ENCODE results near the gene RASGRF1. TPM values are rescaled to one million over a fixed set of nuclear protein-coding genes. Genes with fewer than 3 reads are reported as not detected.

The RASGRF1 gene
- total RNA-seq, 1 donor from 2014 or later, result 0.07 TPM

DNA sequence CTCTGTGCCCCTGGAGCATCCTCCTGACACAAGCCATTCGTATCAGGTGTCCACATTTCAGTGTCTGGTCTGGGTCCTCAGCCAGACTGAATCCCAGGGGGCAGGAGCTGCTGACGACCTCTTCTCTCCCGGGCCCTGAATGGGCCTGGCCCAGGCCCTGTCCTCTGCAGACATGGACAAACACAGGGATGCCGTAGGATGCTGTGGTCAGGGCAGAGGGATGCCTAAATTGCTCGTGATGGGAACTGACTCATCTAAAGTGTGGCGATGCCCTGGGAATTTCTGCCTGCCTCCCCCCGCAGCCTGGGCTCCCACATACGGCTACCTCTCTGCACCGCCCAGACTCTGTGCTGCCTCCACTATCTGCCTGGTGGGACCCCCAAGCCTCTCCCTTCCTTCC, 87.3 kb downstream of the RASGRF1 start:
- no peaks in the 10 kb centered on the region for H3K36me3 Mint-ChIP-seq
- TF ChIP-seq, protein P1, sequence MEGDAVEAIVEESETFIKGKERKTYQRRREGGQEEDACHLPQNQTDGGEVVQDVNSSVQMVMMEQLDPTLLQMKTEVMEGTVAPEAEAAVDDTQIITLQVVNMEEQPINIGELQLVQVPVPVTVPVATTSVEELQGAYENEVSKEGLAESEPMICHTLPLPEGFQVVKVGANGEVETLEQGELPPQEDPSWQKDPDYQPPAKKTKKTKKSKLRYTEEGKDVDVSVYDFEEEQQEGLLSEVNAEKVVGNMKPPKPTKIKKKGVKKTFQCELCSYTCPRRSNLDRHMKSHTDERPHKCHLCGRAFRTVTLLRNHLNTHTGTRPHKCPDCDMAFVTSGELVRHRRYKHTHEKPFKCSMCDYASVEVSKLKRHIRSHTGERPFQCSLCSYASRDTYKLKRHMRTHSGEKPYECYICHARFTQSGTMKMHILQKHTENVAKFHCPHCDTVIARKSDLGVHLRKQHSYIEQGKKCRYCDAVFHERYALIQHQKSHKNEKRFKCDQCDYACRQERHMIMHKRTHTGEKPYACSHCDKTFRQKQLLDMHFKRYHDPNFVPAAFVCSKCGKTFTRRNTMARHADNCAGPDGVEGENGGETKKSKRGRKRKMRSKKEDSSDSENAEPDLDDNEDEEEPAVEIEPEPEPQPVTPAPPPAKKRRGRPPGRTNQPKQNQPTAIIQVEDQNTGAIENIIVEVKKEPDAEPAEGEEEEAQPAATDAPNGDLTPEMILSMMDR (IDR thresholded peaks at IDR 0.05; ENCODE audit: unreplicated experiment), result no peak
- no peaks in the 10 kb centered on the region for H3K27me3 Mint-ChIP-seq (ENCODE audit: low read depth)
- no peak for DNase-seq (ENCODE audit: low spot score in 2 of 2, unreplicated experiment in 2 of 2)
- H3K27ac Mint-ChIP-seq, result no peak overlapping the region
- no peaks in the 10 kb centered on the region for H3K9me3 Mint-ChIP-seq
- no peak overlapping the region for H3K4me3 Mint-ChIP-seq
- peaks cover 4% of the 10 kb centered on the region for H3K4me1 Mint-ChIP-seq

DNA sequence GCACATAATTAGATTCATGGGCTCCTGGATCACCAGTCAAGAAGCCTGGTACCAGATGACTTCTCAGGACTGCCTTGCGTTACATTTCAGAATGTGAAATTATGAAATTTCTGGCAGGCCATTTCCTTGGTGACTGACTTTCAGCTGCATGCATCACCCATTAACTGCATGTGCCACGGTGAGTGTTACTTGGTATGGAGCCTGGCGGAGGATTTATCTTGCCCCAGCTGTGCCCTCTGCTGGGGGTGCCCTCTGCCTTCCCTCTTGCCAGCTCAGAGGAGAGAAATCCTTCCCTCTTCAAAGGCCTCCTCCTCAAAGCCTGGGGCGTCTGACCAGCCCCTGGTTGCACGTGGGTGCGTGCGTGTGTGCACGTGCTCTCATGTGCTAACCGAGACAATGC, 88.0 kb downstream of the RASGRF1 start:
- no peaks in the 10 kb centered on the region for H3K36me3 Mint-ChIP-seq
- TF ChIP-seq, protein P1 (IDR thresholded peaks at IDR 0.05; ENCODE audit: unreplicated experiment), result no peak
- H3K27ac Mint-ChIP-seq, result no peak overlapping the region
- H3K27me3 Mint-ChIP-seq (ENCODE audit: low read depth), result no peaks in the 10 kb centered on the region
- H3K9me3 Mint-ChIP-seq, result no peaks in the 10 kb centered on the region
- DNase-seq (ENCODE audit: low spot score in 2 of 2, unreplicated experiment in 2 of 2), result no peak
- H3K4me1 Mint-ChIP-seq, result peaks cover 4% of the 10 kb centered on the region
- H3K4me3 Mint-ChIP-seq, result no peak overlapping the region

DNA sequence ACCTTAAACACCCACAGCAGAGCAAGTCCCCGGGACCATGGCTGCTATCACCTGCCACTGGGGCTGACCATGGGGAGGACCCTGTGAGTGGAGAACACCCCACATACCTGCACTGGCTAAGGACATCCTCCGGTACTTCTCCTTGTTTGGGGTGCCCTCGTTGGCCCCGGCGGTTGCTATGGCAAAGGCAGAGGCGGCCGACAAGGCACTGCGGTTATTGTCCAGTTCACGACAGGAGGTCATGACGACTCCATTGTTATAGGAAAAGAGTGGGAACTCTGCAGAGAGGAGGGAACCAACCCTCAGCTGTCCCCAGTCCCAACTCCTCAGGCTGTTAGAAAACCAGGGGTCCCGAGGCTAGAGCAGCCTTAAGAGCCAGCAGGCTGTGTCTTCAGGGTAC, 90.9 kb downstream of the RASGRF1 start:
- Mint-ChIP-seq H3K4me1 (peaks cover 6% of the 10 kb centered on the region), H3K27me3 (ENCODE audit: low read depth) (no peaks in the 10 kb centered on the region), H3K27ac (no peak overlapping the region), H3K36me3 (no peaks in the 10 kb centered on the region), H3K4me3 (no peak overlapping the region), H3K9me3 (no peaks in the 10 kb centered on the region)
- TF ChIP-seq, protein P1 (IDR thresholded peaks at IDR 0.05; ENCODE audit: unreplicated experiment), result no peak
- no peak for DNase-seq (ENCODE audit: low spot score in 2 of 2, unreplicated experiment in 2 of 2)

DNA sequence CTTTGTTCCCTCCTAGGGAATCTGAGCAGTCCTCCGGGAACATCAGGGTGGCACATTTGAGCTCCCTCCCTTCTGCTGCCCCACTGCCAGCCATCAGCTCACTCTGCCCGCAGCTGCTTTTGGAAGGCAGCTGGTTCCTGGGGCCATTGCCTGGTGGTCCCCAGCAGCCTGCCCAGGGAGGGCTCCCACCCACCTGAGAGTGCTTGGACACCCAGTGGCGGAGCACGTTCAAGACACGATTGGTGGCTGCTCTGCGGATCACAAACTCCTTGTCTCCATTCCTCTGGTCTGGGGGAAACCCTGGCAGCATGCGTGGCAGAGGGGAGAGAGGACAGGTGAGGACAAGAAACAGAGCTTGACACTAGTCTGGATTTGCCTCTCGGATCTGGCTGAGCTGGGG, 92.1 kb downstream of the RASGRF1 start:
- H3K4me1 Mint-ChIP-seq, result peaks cover 4% of the 10 kb centered on the region
- DNase-seq (ENCODE audit: low spot score in 2 of 2, unreplicated experiment in 2 of 2), result no peak
- no peak overlapping the region for H3K27ac Mint-ChIP-seq
- no peaks in the 10 kb centered on the region for H3K36me3 Mint-ChIP-seq
- H3K27me3 Mint-ChIP-seq (ENCODE audit: low read depth), result no peaks in the 10 kb centered on the region
- no peaks in the 10 kb centered on the region for H3K9me3 Mint-ChIP-seq
- H3K4me3 Mint-ChIP-seq, result no peak overlapping the region
- TF ChIP-seq, protein P1 (IDR thresholded peaks at IDR 0.05; ENCODE audit: unreplicated experiment), result no peak

DNA sequence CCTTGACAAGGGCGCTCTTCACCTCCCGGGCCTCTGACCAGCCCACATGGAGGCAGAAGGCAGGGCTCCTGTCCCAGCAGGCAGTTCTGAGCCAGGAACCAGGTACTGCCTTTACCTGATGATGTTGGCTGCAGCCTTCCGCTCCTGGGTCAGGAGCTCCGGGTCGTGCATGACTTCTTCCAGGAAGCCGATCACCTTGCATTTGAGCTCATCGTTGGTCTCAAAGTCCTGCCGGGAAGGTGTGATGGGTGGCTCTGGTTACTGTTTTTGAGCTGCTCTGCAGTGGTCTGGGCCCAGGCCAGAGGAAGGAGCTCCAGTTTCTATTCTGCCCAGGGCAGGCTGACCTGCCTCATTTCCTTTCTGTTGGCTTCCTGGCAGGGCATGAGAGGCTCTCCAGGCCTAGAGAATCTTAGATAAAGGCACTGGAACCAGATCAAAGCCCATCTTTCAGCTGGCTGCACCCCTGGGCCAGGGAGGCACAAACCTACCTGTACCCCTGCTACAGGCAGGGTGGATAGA, 92.5 kb downstream of the RASGRF1 start:
- H3K4me1 Mint-ChIP-seq, result peaks cover 4% of the 10 kb centered on the region
- no peak for DNase-seq (ENCODE audit: low spot score in 2 of 2, unreplicated experiment in 2 of 2)
- no peak overlapping the region for H3K4me3 Mint-ChIP-seq
- H3K9me3 Mint-ChIP-seq, result no peaks in the 10 kb centered on the region
- TF ChIP-seq, protein P1 (IDR thresholded peaks at IDR 0.05; ENCODE audit: unreplicated experiment), result no peak
- H3K36me3 Mint-ChIP-seq, result no peaks in the 10 kb centered on the region
- H3K27me3 Mint-ChIP-seq (ENCODE audit: low read depth), result no peaks in the 10 kb centered on the region
- no peak overlapping the region for H3K27ac Mint-ChIP-seq

DNA sequence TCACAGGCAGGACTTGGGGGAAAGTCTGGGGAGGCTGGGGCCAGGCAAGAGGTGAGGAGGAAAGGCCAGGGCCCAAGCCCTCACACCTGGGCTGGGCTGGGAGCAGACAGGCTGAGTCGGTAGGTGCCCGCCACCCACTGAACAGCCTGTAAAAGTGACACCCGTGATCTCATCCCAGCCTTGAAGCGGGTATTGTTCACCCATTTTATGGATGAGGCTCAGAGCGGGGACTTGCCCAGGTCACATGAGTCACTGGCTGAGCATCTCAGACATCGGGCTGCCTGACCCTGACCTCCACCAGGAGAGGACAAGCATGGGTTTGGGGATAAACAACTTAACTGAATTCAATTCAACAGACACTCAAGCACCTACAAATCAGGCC, 93.7 kb downstream of the RASGRF1 start:
- Mint-ChIP-seq H3K27me3 (ENCODE audit: low read depth) (no peaks in the 10 kb centered on the region), H3K9me3 (no peaks in the 10 kb centered on the region), H3K4me1 (peaks cover 4% of the 10 kb centered on the region), H3K27ac (no peak overlapping the region), H3K36me3 (no peaks in the 10 kb centered on the region), H3K4me3 (no peak overlapping the region)
- no peak for DNase-seq (ENCODE audit: low spot score in 2 of 2, unreplicated experiment in 2 of 2)
- TF ChIP-seq, protein P1 (IDR thresholded peaks at IDR 0.05; ENCODE audit: unreplicated experiment), result no peak

All from mesothelial cell of epicardium (in vitro differentiated cells).